Measurements from ENCODE around the gene MATR3.

MATR3 gene

DNA sequence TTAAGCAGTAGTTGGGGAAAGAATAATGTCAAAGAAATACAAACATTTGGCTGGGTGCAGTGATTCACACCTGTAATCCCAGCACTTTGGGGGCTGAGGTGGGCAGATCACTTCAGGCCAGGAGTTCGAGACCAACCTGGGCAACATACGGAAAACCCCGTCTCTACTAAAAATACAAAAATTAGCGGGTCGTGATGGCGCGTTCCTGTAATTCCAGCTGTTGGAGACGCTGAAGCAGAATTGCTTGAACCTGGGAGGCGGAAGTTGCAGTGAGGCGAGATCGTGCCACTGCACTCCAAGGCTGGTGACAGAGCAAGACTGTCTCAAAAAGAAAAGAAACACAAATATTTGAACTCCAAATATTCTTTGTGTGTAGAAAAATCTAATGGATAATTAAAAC, 4.7 kb downstream of the MATR3 start:
- no peak overlapping the region for H3K4me3 ChIP-seq (ENCODE audit: low read length)
- no peak for DNase-seq (ENCODE audit: low read depth)
- TF ChIP-seq, protein P1, sequence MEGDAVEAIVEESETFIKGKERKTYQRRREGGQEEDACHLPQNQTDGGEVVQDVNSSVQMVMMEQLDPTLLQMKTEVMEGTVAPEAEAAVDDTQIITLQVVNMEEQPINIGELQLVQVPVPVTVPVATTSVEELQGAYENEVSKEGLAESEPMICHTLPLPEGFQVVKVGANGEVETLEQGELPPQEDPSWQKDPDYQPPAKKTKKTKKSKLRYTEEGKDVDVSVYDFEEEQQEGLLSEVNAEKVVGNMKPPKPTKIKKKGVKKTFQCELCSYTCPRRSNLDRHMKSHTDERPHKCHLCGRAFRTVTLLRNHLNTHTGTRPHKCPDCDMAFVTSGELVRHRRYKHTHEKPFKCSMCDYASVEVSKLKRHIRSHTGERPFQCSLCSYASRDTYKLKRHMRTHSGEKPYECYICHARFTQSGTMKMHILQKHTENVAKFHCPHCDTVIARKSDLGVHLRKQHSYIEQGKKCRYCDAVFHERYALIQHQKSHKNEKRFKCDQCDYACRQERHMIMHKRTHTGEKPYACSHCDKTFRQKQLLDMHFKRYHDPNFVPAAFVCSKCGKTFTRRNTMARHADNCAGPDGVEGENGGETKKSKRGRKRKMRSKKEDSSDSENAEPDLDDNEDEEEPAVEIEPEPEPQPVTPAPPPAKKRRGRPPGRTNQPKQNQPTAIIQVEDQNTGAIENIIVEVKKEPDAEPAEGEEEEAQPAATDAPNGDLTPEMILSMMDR (conservative IDR thresholded peaks at IDR 0.05; ENCODE audit: low read length): no peak

DNA sequence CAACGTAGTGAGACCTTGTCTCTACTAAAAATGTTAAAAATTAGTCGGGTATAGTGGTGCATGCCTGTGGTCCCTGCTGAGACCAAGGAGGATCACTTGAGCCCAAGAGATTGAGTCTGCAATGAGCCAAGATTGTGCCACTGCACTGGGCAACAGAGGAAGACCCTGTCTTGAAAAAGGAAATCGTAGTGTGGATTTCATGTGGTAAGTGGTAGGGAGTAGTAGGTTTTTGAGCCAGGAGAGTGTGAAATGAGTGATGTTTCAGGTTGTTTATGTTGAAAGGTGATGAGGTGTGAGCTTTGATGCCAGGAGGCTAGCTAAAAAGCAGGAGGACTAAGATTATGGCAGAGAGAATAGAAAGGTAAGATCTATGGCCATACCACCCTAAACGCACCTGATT, 5.9 kb downstream of the MATR3 start:
- TF ChIP-seq, protein P1 (conservative IDR thresholded peaks at IDR 0.05; ENCODE audit: low read length): no peak
- DNase-seq (ENCODE audit: low read depth): no peak
- H3K4me3 ChIP-seq (ENCODE audit: low read length): no peak overlapping the region

DNA sequence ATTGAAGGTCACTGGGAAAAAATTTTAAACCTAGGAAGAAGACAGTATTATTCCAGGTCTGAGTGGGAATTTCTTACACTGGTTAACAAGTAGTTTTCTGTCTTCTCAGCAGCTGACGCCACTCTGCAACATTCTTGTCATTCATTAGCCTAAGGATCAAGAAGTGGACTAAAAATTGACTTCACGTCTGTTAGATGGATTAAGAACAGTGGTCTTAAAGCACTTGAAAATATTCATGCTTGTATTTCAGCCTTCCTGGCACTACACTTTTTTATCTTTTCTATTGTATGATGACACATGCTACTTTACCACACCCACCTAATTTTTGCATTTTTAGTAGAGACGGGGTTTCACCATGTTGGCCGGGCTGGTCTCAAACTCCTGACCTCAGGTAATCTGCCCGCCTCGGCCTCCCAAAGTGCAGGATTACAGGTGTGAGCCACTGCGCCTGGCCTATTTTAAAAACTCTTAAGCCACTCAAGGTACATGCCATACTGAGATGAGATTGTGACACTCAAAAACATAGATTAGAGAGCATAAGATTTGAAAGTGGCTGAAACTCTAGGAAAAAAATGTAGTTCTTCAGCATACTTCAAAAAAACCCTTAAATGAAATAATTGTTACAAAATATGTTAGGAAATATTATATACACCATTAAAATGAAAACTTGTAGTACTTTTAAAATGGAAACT, 8.4 kb downstream of the MATR3 start:
- H3K4me3 ChIP-seq (ENCODE audit: low read length): no peak overlapping the region
- TF ChIP-seq, protein P1 (conservative IDR thresholded peaks at IDR 0.05; ENCODE audit: low read length): no peak
- no peak for DNase-seq (ENCODE audit: low read depth)

DNA sequence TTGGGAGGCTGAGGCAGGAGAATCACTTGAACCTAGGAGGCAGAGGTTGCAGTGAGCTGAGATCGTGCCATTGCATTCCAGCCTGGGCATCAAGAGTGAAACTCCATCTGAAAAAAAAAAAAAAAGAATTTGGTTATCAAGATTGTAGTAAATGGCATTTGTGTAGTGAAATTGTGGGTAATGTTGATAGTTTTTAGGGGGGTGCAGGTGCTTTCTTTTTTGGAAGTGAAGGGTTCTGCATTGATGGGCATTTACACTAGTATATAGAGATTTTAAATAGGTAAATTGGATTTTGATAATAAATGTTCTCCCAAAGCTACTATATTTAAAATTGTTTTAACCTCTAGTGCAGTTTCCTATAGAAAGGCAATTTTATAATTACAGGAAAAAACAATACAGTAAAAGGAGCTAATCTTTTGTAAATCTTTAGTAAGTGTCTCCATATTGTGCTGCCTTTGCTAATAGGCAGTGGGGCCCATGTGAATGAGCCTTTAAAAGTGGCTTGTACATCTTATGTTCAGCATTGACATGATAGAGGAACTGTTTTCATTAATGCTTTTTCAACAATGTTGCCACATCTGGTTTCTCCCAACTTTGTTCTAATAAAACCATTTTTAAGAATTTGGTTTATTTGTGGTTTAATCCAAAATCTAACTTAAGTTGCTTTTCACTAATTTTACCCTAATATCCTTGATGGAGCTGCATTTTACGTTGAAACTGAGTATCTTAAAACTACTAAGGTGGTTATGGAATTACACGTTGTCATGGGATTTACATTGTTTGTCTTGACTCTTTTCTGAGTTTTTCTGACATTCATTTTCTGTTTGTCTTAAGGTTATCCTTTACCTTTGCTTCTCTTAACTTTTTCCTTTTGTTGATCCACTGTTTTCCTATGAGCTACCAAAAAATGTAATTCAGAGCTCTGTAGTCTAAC, 11.1 kb downstream of the MATR3 start:
- TF ChIP-seq, protein P1 (conservative IDR thresholded peaks at IDR 0.05; ENCODE audit: low read length): no peak
- no peak for DNase-seq (ENCODE audit: low read depth)
- H3K4me3 ChIP-seq (ENCODE audit: low read length): no peak overlapping the region

DNA sequence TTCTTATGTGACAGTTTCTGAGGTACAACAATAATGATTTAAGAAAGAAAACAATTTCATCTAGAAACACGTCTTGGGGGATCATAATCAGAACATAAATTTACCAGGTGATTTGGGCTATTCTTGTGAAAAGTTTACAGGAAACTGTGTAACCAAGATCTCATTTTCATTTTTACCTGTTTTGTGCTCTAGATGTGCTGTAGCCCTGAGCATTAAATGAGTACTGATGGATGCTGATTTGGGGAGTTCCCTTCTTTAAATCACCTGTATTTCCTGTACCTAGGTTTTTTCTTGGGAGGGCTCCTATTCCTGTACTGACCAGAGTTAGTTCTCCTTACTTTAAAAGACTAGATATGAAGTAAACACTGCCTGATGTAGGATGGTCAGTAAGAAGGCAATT, 12.7 kb downstream of the MATR3 start:
- no peak overlapping the region for H3K4me3 ChIP-seq (ENCODE audit: low read length)
- TF ChIP-seq, protein P1 (conservative IDR thresholded peaks at IDR 0.05; ENCODE audit: low read length): no peak
- no peak for DNase-seq (ENCODE audit: low read depth)

DNA sequence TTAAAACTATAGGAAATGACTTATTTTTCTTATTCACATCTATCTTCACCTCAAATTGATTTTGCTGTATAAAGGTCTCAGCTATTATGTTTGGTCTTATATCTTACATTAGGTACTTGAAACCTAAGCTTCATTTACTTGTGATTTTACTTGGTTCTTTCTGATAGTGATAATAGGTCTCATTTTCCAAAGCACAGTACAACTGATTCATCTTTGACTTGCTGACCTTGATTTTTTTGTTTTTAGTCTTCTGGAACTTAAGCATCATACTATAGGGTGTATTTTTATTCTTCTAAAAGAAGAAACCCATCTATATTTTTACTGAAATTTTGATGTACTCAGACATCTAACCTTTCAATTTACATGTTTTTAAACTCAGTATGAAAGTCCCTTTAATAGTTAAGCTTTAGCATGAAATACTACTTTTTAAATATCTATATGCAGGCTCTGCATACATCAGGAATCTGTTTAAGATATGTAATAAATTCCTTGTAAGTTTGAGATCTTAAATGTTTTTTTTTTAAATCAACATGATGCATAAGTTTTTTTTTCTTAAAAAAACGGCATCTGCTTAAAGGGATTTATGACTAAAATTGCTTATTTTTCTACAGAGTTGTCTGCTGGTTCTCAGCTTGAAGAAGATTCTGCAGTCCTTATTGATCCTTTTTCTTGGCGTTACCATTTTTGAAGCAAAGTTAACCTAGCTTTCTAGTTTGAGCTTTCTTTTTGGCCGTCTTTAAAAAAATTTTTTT, 13.3 kb downstream of the MATR3 start:
- no peak overlapping the region for H3K4me3 ChIP-seq (ENCODE audit: low read length)
- DNase-seq (ENCODE audit: low read depth): no peak
- TF ChIP-seq, protein P1 (conservative IDR thresholded peaks at IDR 0.05; ENCODE audit: low read length): no peak
